Activated CD4-positive, alpha-beta T cell treated with anti-CD3 and anti-CD28 coated beads, Interleukin-2, amount 50 U/mL, for 1 hour (primary cell): ENCODE data around the gene ERGIC1.
"Not testable (repeated sequence)": the region's sequence is repeated elsewhere in the genome, so short reads cannot be mapped to it uniquely, and the experiment has no call there.

ENCODE experiments used
- DNase-seq: peaks from one replicate; pipeline ENCODE4 v3.0.0-alpha.2; 2020

ERGIC1 gene

DNA sequence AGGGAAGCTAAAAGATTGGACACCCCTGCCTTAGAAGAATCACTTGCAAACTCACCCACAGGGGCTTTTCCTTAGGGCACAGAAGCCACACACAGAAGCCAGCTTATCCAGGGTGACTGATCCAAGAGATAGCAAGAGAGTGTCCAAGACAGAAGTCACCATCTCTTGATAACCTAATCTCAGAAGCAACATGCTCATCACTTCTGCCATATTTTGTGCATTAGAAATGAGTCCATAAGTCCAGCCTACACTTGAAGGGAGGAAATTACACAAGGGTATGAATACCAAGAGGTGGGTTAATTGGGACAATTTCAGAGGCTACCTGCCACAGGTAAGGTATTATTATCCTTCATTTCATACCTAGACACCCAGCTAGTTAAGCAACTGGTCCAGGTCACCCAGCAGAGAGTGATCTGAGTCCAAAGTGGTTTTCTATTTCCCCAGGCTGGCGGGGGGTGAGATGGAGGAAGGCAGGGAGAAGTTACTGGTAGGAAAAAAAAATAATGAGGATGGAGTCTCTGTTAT, 3.7 kb upstream of the ERGIC1 start:
- DNase-seq: no peak

DNA sequence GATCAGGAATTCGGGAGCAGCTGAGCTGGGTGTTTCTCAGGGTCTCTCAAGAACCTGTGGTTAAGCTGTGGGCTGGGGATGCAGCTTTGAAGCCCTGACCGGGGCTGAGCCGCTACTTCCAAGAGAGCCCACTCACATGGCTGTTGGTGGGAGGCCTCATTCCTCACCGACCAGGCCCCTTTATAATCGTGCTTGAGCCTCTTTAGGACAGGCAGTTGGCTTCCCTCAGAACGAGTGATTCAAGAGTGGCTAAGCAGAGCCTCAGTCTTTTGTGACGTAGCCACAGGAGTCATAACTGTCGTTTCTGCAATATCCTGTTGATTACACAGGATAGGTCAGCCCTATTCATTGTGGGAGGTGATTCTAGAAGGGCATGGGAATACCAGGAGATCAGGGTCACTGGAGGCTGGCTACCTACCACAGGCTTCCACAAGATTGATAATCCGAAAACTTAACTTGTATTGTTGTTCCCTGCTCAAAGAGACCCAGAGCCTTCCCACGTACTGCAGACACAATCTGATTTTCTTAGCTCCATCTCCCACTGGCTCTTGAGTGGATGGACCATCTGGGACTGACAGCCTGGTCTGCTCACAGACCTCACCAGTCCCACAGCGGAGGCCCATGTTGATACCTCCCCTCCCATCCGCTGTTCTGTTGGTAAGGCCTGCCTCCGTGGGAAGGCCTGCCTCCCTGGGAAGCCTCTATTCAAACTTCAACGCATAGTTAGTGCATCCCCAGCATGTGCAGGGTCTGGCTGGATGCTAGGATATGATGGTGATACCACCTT, 3.0 kb upstream of the ERGIC1 start:
- DNase-seq: no peak

- DNase-seq: no peak
Measured at GRCh38 chr5:172832383-172833315, 1.4 kb upstream of the ERGIC1 start.

DNA sequence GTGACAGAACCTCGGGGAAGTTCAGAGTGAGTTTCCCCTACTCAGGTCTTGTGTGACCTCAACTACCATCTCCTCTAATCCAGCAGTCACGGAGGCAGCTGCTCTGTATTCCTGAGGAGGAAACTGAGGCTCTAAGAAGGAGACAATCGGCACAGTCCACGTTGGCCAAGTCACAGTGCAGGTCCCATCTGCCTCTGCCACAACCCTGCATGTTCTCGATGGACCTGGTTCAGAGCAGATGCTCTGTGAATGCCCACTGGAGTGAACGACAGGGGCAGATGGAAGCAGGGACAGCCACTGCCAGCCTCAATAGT, 722 bp upstream of the ERGIC1 start:
- DNase-seq: no peak

DNA sequence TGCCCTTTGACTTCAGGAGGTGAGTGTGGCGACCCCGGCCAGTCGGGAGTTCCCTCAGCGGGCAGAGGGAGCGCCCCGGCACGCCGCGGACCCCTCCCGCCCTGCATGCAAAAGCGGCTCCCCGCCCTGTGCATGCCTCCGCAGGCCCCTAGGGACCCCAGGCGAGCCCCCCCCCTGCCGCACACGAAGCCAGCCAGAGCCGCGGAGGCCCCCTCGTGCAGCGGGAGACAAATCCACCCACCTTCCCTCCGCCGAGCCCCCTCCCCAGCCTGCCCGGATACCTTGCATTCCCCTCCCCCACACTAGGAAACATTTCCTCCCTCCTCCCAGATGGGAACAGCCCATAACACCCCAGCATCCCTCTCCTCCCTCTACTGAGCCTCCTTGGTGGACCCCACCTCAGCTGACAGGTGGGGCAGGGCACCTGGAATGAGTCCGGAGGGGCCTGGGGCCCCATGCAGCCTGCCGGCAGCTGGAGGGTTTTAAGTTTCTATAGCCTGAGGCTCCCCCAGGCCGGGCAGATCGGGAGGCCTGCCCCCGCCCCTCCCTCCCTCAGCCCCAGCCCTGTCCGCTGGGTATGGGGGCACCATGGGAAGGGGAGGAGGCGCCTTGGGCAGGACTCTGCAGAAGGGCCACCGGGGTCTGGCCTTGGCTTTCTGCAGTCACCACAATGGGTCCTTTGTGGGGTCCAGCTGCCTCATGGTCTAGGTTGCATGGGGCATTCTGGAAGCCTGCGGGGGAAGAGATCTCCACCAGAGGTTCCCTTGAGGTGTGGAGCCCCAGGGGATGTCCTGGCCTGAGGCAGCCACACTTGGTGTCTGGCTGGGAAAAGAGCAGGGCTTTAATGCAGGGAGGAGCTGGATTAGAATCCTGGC, 601 bp downstream of the ERGIC1 start:
- no peak for DNase-seq

- no peak for DNase-seq
Measured at GRCh38 chr5:172835290-172835993, 1.4 kb downstream of the ERGIC1 start.

- DNase-seq: no peak
Measured at GRCh38 chr5:172835994-172836356, 1.9 kb downstream of the ERGIC1 start.

- DNase-seq: peak; percentile 20
Measured at GRCh38 chr5:172837640-172838039, 3.6 kb downstream of the ERGIC1 start.

GRCh38 chr5:172838151-172838875, 4.3 kb downstream of the ERGIC1 start:
- no peak for DNase-seq

- no peak for DNase-seq
Measured at GRCh38 chr5:172839669-172840431, 5.8 kb downstream of the ERGIC1 start.

DNA sequence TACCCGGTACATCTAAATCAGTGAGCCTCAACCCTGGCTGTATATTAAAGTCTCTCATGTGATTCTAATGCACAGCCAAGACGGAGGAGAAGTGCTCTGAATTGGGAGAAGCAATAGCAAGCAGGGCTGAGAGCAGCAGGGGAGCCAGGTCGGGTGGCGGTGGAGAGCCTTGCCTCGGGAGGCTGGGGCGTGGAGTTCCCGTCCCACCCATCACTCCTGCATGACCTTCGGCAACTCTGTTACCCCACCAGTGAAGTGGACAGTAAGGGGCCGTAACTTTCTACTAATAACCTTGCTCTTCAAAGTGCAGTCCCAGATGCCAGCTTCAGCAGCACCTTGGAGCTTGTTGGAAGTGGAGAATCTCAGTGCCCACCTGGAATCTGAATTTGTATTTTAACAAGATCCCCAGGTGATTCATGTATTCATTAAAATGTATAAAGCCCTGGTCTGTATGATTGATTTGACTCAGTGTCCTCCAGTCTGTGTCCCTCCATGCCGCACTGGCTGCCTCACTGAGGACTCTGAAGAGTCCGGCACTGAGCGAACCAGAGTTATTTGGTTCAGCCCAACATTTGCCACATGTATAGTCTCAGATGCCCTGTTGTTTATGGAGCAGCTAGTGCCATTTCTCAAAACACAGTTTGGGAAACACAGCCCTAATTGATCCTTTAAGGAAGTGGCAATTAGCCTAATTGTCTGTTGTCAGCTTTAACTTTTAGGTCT, 6.5 kb downstream of the ERGIC1 start:
- DNase-seq: no peak

DNA sequence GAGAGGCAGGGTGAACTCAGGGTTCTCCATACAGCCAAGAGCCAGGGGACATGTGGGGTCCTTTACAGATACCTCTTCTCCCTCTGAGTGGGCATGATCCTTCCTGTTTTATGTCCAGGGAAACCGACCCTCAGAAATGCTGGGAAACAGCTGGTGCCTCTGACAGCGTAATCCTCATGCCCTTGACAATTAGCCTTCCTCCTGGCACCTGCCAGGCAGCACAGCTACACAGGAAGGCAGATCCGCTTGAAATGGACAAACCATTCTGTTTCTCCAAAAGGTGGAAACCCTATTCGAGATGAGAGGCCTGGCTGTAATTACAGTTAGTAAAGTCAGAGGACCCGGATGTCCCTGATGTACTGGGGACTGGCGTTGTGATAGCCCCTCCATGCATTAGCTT, 7.2 kb downstream of the ERGIC1 start:
- DNase-seq: no peak

DNA sequence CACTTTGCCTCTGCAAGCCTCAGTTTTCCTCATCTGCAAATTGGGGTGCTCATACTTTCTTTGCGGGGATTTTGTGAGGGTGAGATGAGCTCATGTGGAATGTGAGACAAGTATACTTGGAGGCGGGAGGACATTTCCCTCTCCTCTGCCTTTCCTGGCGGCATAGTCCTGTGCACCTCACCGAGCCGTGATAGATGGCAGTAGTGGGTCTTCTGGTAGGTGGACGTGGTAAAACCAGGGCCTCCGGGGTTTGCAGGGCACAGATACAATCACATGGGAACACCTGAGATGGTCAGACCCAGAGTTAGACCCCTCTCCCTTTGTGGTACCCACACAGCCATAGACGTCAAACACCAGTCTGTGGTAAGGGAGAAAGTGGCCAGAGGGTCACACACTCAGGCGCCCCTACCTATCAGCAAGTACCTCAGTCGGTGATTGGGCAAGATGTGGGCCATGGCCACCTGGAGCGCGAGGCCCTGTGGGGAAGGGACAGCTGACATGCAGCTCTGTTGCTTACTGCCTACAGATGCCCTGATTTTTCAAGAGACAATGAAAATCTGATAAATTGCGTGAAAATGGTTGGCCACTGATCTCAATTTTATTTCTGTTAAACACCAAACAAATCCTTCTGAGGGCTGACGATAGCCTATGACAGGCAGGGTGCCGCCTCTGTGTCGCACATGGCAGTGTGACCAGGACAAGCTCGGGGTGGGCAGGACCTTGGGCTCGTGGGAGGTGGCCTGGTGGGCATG, 9.9 kb downstream of the ERGIC1 start:
- DNase-seq: no peak

DNA sequence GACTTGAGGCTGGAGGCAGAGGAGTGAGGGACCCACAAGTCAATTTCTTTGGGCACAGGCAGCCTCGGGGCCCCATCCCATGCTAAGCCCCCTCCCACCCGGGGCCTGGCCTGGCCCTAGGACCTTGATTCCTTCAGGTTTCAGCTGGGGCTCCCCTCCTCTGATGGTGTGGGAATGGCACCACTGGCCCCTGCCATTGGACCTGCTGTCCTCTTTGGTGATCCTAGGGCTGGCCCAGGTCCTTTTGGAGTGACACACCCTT, 10.5 kb downstream of the ERGIC1 start:
- no peak for DNase-seq

DNA sequence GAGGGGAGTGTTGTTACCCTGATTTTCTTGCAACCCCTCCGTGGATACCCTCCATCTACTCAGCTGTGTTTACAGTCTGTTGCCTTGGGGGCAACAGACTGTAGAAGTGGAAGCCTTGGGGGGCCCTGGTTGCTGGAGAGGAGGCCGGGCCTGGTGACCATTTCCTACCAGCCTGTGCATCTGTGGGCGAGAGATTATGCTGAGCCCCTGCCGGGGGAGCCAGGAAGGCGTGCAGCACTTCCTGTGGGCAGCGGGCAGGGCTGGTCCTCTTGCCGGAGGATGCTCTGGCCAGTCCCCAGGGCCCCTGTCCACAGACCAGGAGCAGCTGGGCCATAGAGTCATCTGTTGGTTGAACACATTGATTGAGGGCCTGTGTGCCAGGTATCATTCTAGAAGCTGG, 11.1 kb downstream of the ERGIC1 start:
- DNase-seq: no peak

GRCh38 chr5:172845576-172845975, 11.5 kb downstream of the ERGIC1 start:
- DNase-seq: no peak

GRCh38 chr5:172846249-172846648, 12.2 kb downstream of the ERGIC1 start:
- DNase-seq: no peak

DNA sequence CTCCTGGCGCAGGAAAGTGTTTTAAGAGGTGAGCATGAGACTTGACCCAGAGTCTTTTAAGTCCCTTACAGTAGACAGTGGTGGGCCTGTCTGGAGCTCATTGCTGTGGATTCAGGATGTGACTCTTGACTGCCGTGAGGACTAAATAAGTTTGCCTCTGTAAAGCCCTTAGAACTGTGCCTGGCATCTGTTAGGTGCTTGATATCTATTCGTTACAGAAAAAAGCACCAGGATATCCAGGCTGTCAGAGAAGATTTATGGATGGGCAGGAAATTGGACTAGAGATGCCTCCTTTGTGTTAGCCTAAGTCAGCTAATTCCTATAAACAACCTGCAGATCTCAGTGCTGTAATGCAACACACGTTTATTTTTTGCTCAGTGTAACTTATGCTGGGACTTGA, 12.6 kb downstream of the ERGIC1 start:
- DNase-seq: no peak

DNA sequence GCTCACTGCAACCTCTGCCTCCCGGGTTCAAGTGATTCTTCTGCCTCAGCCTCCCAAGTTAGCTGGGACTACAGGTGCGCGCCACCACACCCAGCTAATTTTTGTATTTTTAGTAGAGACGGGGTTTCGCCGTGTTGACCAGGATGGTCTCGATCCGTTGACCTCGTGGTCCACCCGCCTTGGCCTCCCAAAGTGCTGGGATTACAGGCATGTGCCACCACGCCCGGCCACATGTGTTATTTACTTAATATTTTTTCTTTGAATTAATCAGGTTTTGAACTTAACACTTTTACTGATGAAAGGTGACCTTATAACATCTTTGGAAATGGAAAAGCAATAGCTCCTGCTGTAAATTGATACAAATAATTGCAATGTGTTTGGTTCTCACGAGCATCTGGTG, 13.5 kb downstream of the ERGIC1 start:
- DNase-seq: not testable (repeated sequence)

DNA sequence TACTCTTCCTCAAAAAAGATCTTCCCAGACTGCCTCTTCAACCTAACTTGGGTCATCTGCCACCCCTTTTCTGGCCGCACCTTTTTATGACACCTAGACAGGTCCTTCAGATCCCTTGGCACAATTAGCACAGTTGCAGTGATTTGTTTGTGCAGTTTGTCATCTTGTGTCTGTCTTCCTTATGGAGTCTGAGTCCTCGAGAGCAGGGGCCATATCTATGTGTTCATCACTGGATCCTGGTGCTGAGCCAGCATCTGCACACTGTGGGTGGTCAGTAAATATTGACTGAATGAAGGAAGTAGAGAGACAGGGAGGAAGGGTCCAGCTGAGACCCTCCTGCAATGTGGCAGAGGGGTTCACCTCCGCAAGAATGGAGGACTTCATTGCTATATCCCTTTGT, 14.4 kb downstream of the ERGIC1 start:
- no peak for DNase-seq
